NCI-H82 treated with DMSO at 0.1 percent for 48 hours (cell line): Measurements from ENCODE around the gene BMS1.
"Not testable (repeated sequence)": the region's sequence is repeated elsewhere in the genome, so short reads cannot be mapped to it uniquely, and the experiment has no call there.

Experiments
- DNase-seq: peaks from one replicate; lab custom pipeline; 2025; ENCODE audit not compliant: unreplicated experiment; lab: John Stamatoyannopoulos, UW

BMS1 gene

DNA sequence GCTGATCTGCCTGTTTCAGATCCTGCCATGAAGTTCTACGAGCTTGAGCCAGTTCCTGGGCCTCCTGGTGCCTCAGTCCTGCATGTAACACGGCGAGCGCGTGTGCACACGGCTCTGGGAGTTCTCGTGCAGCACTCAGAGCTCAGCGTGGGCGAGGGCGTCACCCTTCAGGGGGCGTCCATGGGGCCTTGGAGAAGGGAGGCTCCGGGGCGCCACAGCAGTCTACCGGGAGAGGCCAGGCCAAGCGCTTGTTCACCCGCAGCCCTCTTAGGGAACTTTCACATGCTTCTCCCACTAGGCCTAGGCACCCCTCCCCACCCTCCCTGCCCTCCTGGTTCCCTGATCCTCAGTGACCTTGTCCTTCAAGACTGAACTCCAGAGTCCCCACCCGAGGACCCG lies 83.1 kb downstream of the BMS1 start:
- DNase-seq: no peak

DNA sequence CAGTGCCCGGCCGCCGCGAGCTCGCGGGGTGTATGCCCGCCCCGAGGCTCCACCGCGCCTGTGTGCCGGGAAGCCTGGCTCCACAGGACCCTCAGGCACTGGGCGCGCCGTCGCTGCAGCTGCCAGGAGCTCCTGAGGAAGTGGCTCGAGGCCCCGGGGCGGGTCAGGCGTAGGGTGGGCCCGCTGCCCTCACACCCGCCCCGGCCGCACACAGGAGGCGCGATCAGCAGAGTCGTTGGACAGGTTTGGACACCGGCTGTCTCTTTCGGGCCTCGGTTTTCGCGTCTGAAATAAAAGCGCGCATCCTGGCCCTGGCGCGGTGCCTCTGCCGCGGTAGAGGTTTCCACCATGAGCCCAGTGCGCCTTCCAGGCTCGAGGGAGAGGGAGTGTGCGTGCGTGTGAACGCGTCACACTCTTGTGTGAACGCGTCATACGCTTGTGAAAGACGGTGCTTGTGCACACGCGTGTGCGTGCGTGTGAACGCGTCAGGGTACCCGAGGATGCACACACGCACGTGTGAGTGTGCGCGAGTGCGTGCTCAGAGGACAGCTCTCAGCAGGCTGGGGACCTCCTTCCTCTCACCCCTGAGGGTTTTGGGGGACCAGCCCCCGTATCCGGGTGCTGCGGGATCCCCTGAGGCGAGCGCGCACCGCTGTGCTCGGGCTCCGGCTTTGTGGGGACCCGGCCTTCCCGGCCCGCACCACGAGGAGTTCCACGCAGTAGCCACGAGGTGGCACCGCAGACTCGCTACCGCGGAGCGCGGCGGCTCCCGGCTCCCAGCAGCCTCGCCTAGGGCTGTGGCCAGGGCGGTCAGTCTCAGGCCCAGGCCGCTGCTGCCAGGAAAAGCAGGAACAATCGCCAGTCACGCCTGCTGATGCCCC lies 83.8 kb downstream of the BMS1 start:
- DNase-seq: no peak

DNA sequence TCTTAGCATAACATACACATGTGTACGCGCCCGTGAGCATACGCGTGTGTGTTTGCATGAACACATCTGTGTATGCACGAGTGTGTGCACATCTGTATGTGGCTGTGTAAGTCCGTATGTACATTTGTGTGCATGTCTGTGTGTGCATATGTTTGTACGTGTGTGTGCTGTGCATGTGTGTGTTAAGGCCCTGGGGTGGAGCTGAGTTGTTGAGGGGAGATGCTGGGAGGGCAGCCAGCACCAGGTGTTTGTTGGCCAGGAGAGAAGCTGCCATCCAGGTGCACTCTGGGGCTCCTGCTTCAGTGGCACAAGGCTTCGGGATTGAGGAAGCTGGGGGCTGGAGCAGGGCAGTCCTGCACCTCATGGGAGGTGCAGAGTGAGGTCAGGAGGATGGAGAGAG lies 85.0 kb downstream of the BMS1 start:
- no peak for DNase-seq

DNA sequence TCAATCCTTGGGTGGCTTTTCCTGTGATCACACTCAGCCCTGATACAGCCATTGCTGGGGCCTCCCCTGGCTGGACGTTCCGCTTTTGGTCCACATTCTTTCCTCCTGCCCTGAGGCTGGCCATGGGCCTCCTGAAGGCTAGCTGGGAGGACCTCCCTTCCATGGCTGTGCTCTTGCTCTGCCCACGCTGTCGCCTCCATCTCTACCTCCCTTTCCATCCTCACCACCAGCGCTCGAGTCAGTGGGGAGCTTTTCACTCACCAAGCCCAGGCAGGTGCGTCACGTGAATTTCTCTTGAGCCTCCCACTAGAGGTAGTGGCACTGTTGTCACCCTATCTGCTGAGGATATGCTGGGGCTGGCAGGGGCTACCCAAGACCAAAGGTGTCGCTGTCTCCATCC lies 85.9 kb downstream of the BMS1 start:
- no peak for DNase-seq

DNA sequence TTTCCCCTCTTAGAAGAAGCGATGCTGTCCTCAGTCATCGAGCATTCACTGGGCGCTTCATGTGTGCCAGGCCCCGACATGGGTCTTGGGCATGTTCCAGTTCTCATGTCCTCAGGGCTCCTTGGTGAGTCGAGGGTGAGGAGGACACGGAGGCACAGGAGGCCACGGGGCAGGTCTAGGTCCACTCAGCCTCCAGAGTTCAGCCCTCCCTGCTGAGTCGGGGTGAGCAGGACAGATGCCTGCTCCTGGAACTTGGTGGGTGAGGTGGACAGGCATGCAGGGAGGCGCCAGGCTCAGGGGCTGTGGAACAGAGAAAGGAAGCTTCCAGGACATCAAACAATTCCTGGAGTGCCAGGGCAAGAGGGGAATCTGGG lies 87.4 kb downstream of the BMS1 start:
- no peak for DNase-seq

DNA sequence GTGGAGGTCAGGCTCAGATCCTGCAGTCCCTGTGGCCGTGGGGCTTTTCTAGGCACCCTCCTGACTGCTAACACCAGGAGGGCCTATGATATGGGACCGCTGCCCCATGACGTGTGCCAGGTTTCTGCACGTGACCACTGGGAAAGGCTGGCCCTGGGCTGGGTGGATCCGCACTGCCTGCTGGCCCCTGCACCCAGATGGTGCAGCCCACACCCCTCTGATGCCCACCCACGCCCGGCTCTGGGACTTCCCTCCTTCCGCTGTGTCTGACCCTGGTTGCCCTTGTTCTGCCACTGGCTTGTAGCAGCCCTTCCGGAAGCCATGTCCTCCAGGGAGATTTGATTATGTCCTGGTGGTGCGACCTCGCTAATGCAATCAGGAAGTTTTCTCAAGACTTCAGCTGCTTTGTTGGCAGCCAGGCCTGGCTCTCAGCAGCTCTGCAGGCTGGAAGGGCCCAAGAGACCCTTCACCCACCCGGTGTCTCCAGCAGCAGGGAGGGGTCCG lies 88.6 kb downstream of the BMS1 start:
- not testable (repeated sequence) for DNase-seq

DNA sequence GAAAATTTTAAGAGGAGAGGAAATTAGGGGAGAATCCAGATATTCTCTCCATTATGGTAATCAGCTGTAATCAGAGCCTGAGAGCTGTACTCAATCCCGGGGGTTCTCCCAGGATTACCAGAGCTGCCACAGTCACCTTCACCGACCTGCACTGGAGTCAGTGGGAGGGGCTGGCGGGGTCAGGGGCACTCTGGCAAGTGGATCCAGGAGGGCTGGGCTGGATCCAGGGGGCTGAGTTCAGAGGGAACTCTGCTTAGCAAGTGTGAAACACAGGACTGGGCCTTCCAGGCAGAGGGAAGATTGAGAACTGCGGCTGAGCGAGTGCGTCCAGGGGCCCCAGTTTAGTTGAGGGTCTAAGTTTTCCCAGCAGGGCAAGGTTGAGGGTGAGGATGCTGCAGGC lies 89.2 kb downstream of the BMS1 start:
- DNase-seq: no peak

DNA sequence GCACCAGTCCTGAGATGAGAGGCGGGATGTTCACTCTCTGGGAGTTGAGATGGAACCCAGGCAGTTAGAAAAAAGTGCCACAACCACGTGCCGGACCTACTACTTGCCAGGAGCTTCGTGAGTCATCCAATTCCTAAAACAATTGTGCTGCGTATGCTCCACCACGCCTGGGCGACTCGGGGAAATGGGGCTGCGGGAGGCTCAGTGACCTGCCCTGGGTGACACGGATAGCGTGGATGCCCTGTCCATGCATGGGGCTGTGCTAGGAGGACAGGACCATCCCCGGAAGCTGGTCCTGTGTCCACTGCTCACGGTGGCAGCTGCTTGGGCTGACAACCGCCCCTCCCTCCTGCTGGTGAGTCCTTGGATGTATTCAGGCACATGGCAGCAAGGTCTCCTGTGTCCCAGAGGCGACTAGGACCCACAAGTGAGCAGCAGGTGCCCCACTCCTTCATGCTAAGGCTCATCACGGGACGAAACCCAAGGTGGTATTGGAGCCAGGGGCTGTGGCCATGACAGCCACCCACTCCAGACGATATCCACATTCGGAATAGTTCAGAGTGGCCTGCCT lies 90.4 kb downstream of the BMS1 start:
- DNase-seq: no peak

DNA sequence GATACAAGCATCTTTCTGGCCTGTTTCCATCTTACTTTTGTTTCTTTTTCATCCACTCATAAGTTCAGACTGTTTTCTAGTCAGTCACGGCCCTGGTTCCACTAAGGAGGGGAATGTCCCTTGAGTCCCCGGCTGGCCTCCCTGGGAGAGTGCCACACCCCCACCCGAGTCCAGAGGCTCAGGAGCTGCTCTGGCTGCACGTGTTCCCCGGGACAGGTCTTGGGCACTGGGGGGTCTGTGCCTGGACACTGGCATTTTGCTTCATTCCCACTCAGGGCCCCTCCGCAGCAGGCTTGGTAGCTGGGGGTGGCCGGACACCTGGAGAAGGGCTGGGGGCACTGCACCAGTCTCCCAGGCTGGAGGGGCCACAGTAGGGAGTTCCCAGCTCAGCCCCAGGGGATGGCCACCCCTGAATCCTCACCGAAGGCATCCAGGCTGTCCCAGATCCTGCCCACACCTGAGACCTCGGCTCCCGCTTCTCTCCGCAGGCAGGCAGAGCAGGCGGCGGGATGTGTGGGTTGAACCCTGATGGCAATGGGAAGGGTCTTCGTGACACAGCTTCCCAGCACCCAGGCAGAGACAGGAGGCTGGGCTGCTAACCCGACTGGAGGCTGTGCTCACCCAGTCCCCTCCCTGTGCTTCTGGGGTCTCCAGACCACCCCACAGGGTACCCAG lies 92.3 kb downstream of the BMS1 start:
- no peak for DNase-seq

DNA sequence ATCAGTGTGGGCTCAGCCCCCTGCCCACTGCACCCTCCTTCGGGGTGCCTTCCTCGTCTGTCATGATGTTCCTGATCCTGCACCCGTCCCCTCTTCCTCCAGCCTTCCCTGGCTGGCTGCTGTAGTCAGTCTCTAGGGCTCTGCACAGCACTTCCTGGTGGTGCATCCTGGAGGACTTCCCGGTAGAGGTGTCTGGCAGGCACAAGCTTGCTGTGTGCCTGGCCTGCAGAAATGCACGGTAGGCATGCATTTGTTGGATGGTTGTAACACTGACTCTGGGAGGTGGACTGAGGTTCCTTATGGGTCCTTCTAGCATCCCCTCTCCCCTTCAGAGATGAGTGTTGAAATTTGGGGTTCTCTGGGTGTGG lies 92.8 kb downstream of the BMS1 start:
- no peak for DNase-seq

DNA sequence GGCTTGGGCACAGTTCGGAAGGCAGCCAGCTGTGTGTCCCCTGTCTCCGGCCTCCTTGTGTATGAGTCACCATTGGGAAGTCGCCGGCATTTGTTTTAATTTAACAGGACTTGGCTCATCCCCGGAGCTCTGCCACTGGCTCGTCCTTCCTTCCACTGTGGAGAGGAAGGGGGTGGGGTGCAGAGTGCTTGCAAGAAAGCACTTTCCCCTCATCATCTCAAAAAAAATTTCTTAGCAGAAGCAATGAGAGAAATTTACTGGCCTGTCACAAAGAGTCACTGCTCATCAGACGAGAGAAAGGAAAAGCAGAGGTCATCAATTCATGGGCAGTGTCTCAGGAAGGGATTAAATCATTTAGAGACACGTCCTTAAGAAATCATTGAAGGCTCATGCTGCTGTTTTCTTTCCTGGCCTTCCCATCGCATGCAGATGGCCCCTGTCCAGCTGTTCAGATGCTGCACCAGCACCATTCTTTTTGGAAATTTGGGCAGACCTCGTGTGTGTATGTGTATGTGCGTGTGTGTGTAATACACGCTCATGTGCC lies 93.3 kb downstream of the BMS1 start:
- no peak for DNase-seq

DNA sequence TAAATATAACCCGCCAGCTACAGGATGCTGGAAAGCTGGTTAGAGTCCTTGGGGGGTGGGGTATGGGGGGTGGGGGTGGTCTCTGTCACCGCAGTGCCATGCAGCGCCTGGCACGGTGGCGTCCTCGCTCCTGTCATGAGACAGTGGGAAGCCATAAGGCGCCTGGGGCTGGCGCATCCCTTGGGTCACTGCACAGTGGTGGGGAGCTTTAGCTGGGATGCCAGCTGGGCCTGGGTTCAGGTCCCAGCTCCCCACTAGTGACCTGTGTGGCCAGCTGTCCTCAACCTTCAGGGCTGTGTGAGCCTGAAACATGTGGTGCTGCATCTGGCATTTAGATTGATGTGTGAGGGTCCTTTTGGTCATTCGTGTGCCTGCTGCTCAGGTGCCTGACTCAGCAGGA lies 93.9 kb downstream of the BMS1 start:
- no peak for DNase-seq

DNA sequence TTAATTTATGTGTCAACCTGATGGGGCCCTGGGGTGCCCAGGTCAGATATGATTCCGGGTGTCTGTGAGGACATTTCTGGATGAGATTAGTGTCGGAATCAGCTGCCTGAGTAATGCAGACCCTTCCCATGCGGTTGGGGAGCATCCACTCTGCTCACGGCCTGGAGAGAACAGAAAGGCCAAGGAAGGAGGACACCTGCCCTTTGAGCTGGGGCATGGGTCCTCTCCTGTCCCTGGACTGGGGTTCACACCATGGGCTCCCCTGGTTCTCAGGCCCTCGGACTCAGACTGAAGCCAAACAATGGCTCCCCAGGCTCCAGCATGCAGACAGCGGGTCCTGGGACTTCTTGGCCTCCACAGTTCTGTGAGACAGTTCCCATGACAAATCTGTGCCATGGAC lies 94.3 kb downstream of the BMS1 start:
- no peak for DNase-seq

DNA sequence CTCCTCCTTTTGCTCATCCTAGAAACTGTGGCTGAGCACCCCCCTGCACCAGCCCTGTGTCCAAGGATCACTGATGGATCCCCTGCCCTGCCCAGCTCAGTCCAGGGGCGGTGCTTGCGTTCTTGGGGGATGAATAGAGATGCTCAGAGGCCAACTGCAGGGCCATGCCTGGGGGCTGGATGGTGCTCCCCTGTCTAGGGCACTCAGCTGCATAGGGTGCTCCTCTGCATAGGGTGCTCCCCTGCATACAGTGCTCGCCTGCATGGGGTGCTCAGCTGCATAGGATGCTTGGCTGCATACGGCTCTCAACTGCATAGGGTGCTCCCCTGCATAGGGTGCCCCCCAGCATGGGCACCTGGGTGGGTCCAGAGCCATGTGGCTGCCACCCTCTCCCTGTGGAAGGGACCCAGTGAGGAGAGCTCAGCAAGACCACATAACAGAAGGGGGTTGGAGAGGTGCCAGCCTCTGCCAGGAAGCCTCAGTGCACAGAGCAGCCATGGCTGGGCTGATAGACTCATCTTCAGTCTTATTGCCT lies 95.0 kb downstream of the BMS1 start:
- no peak for DNase-seq

DNA sequence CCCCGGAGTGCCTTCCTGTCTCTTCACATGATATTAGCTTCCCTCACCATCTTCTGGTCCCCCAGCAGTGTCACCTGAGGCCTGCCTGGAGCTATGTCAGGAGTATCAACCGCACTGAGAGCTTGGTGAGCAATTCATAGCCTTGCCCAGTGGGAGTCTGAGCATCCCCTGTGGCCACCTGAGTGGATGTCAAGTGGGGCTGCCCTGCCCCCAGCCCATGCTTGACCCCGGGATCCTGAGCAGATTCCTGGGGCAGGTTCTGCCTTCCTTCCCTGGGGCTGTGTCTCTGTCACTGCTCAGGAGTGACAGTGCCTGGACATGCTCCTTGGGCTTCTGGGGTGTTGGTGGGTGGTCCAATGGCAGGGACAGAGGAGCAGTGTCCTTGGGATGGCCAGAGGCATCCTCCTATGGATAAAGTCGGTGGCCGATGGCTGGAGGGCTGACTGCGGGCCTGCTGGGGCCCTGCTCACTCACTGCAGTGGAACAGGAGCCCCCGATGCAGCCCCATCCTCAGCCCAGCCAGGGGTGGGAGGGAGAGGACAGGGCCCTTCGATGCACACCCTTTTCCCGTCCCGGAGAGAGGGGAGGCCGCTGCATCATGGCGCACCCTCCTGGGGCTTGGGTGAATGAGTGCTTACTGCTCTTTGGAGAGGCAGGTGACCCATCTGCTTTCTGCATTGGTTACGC lies 95.7 kb downstream of the BMS1 start:
- no peak for DNase-seq

DNA sequence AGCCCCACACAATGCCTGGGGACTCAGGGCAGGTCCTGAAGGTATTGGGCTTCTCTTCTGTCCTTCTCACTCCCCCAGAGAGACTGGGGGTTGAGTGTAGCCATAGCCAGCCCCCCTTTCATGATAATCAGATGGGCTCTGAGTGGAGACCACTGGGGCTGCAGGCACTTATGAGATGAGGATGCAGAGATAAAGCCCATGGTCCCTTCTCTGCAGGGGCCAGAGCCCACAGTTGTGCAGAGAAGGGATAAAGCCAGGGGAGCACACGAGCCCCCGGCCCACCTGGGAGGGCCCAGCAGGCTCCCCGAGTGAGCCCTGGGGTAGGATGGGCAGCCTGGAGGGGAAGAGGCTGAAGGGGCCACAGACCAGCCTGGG lies 96.2 kb downstream of the BMS1 start:
- no peak for DNase-seq

DNA sequence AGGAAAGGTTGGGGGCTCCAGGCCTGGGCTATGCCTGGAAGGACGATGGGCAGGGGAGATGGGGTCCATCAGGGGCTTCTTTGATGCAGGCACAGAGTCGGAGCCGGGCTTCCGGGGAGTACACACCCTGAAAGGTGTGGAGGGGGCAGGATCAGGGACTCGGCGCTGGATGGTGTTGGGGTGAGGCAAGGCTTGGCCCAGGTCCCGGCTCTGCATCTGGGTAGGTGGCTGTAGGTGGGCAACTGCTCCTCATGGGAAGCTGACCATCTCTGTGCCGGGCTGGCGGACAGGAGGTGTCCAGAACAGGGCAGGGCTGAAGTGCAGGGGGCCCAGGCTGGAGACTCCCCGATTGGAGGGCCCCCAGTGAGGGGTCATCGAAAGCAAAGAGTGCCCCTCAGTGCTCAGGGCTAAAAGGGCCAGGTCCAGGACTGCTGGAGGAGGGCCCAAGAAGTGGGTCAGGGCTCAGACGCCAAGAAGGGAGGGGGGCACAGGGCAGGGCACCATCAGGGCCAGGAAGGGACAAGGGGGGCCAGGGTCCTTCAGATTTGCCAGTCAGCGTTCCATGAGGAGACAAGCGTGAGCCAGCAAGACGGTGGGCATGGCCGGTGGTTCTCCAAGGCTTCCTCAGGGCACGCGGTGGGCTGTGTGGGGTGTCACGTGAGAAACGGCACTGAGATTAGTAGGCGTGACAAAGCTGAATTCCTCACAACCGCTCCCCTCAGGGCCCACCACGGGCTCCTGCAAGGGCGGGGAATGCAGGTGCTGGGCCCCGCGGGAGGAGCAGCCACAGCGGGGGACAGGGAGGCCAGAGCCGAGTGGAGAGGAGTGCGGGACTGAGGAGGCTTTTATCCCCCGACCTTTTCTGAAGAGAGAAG lies 97.0 kb downstream of the BMS1 start:
- no peak for DNase-seq

DNA sequence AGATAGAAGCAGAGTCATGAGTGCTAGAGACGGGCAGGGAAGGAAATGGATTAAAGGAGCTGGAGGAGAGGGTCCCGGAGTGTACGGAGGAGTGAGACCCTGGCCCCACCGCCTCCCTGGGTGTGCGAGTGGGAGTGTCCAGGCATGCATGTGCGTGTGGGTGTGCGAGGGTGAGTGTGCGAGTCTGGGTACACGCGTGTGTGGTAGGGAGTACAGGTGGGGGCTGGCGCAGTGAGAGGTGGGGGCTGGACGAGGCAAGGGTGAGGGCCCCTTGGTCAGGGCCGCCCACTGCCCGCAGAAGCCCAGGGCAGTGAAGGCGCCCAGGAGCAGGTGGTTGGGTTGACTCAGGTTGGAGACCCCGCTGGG lies 97.6 kb downstream of the BMS1 start:
- no peak for DNase-seq

DNA sequence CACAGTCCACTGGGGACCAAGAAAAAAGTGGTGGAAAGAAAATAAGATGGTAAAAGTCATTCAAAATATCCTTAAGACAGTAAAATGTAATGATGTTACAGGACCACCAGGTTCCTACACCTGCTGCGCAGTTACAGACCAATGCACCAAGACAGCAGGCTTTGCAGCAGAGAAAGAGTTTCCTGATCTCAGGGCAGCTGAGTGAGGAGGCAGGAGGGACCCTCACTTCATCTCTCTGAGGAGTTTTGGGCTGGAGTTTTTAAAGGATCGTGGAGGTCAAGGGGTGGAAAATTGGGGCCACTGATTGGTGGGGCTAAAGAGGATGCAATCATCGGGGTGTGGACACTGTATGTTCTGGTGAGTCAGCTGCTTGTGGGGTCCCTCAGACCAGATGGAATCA lies 100.0 kb downstream of the BMS1 start:
- no peak for DNase-seq
